H1 (cell line): ENCODE measurements around the gene SHC3. TPM values are rescaled to one million over a fixed set of nuclear protein-coding genes. Genes with fewer than 3 reads are reported as not detected.

Experiments used
- CTCF ChIA-PET: fragments of 300-600 bp; sonication (Branson Sonifier 250); formaldehyde crosslinking; loops from one replicate; lab custom pipeline; 2021; ENCODE audit not compliant: partially characterized antibody; lab: Charles Lee
- POLR2A ChIA-PET: fragments of 300-600 bp; sonication (Branson Sonifier 250); formaldehyde crosslinking; loops from one replicate; lab custom pipeline; 2021; ENCODE audit warnings: inconsistent platforms; ENCODE audit not compliant: partially characterized antibody; lab: Charles Lee
- DNase-seq, 2 experiments: peaks; one replicate each; pipeline versions ENCODE4 v3.0.0 to v3.0.0-alpha.2; 2010 to 2022; ENCODE audit warnings: low spot score in 2 of 2, low read depth in 1 of 2, mixed read lengths in 1 of 2
- FAIRE-seq: peaks from 2 replicates; lab custom pipeline; 2011; peaks lifted over from hg19 to GRCh38; lab: Jason Lieb, UNC
- H2AFZ ChIP-seq: 2 replicates; pipeline ENCODE4 v1.8.1; 2012; ENCODE audit warnings: low read length, inconsistent platforms
- H2AK5ac ChIP-seq: 2 replicates; pipeline ENCODE4 v1.6.1; 2013; ENCODE audit warnings: low read depth, low read length
- H2BK120ac ChIP-seq: replicated peaks from 2 replicates; pipeline ENCODE3; 2013; ENCODE audit warnings: low read depth, low read length, inconsistent platforms
- H2BK12ac ChIP-seq: 2 replicates; pipeline ENCODE4 v1.6.1; 2013; ENCODE audit warnings: low read depth, low read length
- H2BK15ac ChIP-seq: 2 replicates; pipeline ENCODE4 v1.6.1; 2013; ENCODE audit warnings: low read length
- H2BK20ac ChIP-seq: 2 replicates; pipeline ENCODE4 v1.6.1; 2013; ENCODE audit warnings: low read length
- H2BK5ac ChIP-seq: 2 replicates; pipeline ENCODE4 v1.6.1; 2013; ENCODE audit warnings: low read depth, low read length
- H3K14ac ChIP-seq: 2 replicates; pipeline ENCODE4 v1.6.1; 2013; ENCODE audit warnings: inconsistent platforms; ENCODE audit not compliant: insufficient read length
- H3K18ac ChIP-seq: 2 replicates; pipeline ENCODE4 v1.6.1; 2013; ENCODE audit warnings: low read length; ENCODE audit errors: extremely low read depth
- H3K23ac ChIP-seq: 2 replicates; pipeline ENCODE4 v1.6.1; 2013; ENCODE audit warnings: inconsistent platforms; ENCODE audit not compliant: insufficient read length
- H3K23me2 ChIP-seq: 2 replicates; pipeline ENCODE4 v1.6.1; 2013; ENCODE audit warnings: low read depth, low read length
- H3K27ac ChIP-seq: 2 replicates; pipeline ENCODE4 v1.6.1; 2011; ENCODE audit warnings: low read depth, low read length, inconsistent platforms
- H3K27me3 ChIP-seq, 4 experiments: replicated peaks in 1 of 4; 1 replicate in 1 of 4; 2 replicates in 3 of 4; pipeline versions ENCODE4 v1.6.1 to v1.8.1; 2011 to 2013; ENCODE audit warnings: low read length in 3 of 4, mild to moderate bottlenecking in 3 of 4, inconsistent platforms in 2 of 4, mixed read lengths in 2 of 4, moderate library complexity in 1 of 4; ENCODE audit not compliant: control insufficient read depth in 3 of 4, insufficient read depth in 3 of 4; ENCODE audit errors: extremely low read depth in 1 of 4
- H3K36me3 ChIP-seq, 4 experiments: 2 replicates each; pipeline versions ENCODE4 v1.6.1 to v1.8.1; 2011 to 2013; ENCODE audit warnings: mild to moderate bottlenecking in 4 of 4, low read length in 3 of 4, moderate library complexity in 2 of 4, control low read depth in 1 of 4, inconsistent platforms in 1 of 4; ENCODE audit not compliant: insufficient read depth in 4 of 4, control insufficient read depth in 2 of 4
- H3K4ac ChIP-seq: replicated peaks from 2 replicates; pipeline ENCODE3; 2013; ENCODE audit warnings: low read length, low read depth, mixed read lengths, inconsistent platforms; ENCODE audit not compliant: insufficient read length
- H3K4me1 ChIP-seq, 4 experiments: replicated peaks in 1 of 4; 1 replicate in 1 of 4; 2 replicates in 3 of 4; pipeline versions ENCODE4 v1.6.1 to v1.8.1; 2011 to 2013; ENCODE audit warnings: low read length in 3 of 4, inconsistent platforms in 2 of 4, mixed read lengths in 1 of 4; ENCODE audit not compliant: insufficient read depth in 4 of 4, control insufficient read depth in 3 of 4
- H3K4me2 ChIP-seq, 2 experiments: 2 replicates each; pipeline versions ENCODE4 v1.6.1 to v1.8.1; 2011 to 2013; ENCODE audit warnings: low read depth in 2 of 2, low read length in 2 of 2, control low read depth in 1 of 2, inconsistent platforms in 1 of 2, mild to moderate bottlenecking in 1 of 2; ENCODE audit not compliant: insufficient read depth in 1 of 2
- H3K4me3 ChIP-seq, 4 experiments: fragments of 200-600, 300-600 bp in 1 of 4; sonication (generic), shearing (Covaris generic), sonication (Bioruptor Twin) in 1 of 4; 2 replicates each; pipeline versions ENCODE4 v1.5.1 to v1.8.1; 2011 to 2016; ENCODE audit warnings: low read length in 4 of 4, low read depth in 3 of 4, control low read depth in 2 of 4, inconsistent platforms in 2 of 4, mild to moderate bottlenecking in 2 of 4, mixed read lengths in 1 of 4, moderate library complexity in 1 of 4; ENCODE audit not compliant: insufficient read depth in 2 of 4; ENCODE audit errors: extremely low read depth in 1 of 4
- H3K56ac ChIP-seq: replicated peaks from 2 replicates; pipeline ENCODE3; 2013; ENCODE audit warnings: low read depth, mild to moderate bottlenecking, mixed read lengths, low read length, inconsistent platforms; ENCODE audit not compliant: insufficient read length
- H3K79me1 ChIP-seq: 2 replicates; pipeline ENCODE4 v1.6.1; 2013; ENCODE audit warnings: low read depth, low read length, control low read depth
- H3K79me2 ChIP-seq, 2 experiments: 2 replicates each; pipeline versions ENCODE4 v1.6.1 to v1.8.1; 2012 to 2013; ENCODE audit warnings: low read length in 2 of 2, mild to moderate bottlenecking in 2 of 2, inconsistent platforms in 1 of 2; ENCODE audit not compliant: insufficient read depth in 2 of 2, control insufficient read depth in 1 of 2
- H3K9ac ChIP-seq, 4 experiments: replicated peaks in 1 of 4; 1 replicate in 1 of 4; 2 replicates in 3 of 4; pipeline versions ENCODE4 v1.6.1 to v1.8.1; 2011 to 2013; ENCODE audit warnings: low read depth in 3 of 4, low read length in 3 of 4, control low read depth in 2 of 4, mild to moderate bottlenecking in 2 of 4, moderate library complexity in 2 of 4, inconsistent platforms in 1 of 4; ENCODE audit errors: extremely low read depth in 1 of 4
- H3K9me3 ChIP-seq, 2 experiments: 2 replicates each; pipeline versions ENCODE4 v1.6.1 to v1.8.1; 2012 to 2013; ENCODE audit warnings: mild to moderate bottlenecking in 2 of 2, moderate library complexity in 2 of 2, control low read depth in 1 of 2, inconsistent platforms in 1 of 2, low read depth in 1 of 2, low read length in 1 of 2, mixed read lengths in 1 of 2; ENCODE audit not compliant: insufficient read depth in 2 of 2
- H4K20me1 ChIP-seq, 2 experiments: replicated peaks in 1 of 2; 2 replicates each; pipeline versions ENCODE3 to v1.8.1; 2011 to 2013; ENCODE audit warnings: inconsistent platforms in 2 of 2, low read length in 2 of 2, mild to moderate bottlenecking in 1 of 2; ENCODE audit not compliant: insufficient read depth in 2 of 2, control insufficient read depth in 1 of 2
- H4K5ac ChIP-seq: 2 replicates; pipeline ENCODE4 v1.6.1; 2013; ENCODE audit warnings: low read length, low read depth, mixed read lengths, inconsistent platforms; ENCODE audit not compliant: insufficient read length
- H4K8ac ChIP-seq: 2 replicates; pipeline ENCODE4 v1.8.0; 2013; ENCODE audit warnings: mild to moderate bottlenecking, moderate library complexity, low read length, inconsistent platforms; ENCODE audit not compliant: insufficient read depth; ENCODE audit errors: extremely low read depth
- H4K91ac ChIP-seq: replicated peaks from 2 replicates; pipeline ENCODE3; 2013; ENCODE audit warnings: low read length, mixed read lengths, inconsistent platforms; ENCODE audit not compliant: insufficient read length
- CBX8 ChIP-seq: fragments of 300-800, 300-1000 bp; sonication (generic); IDR thresholded peaks from 2 replicates; pipeline ENCODE4 v1.7.1; 2016; ENCODE audit warnings: low read depth, low read length, borderline replicate concordance
- CTBP2 ChIP-seq: IDR thresholded peaks from 2 replicates; pipeline ENCODE4 v1.7.0; 2011; ENCODE audit warnings: borderline replicate concordance, mild to moderate bottlenecking, moderate library complexity, mixed read lengths, low read length; ENCODE audit not compliant: insufficient read depth, insufficient read length
- EGR1 ChIP-seq: IDR thresholded peaks from 2 replicates; pipeline ENCODE4 v1.6.1; 2011; ENCODE audit warnings: low read depth, low read length, borderline replicate concordance
- POLR2A ChIP-seq, 2 experiments: IDR thresholded peaks; 1 replicate in 1 of 2; 2 replicates in 1 of 2; pipeline ENCODE4 v1.6.1; 2011; ENCODE audit warnings: low read depth in 2 of 2, low read length in 2 of 2, mild to moderate bottlenecking in 2 of 2; ENCODE audit errors: control extremely low read depth in 1 of 2
- RNF2 ChIP-seq: fragments of 200-900, 300-1000 bp; sonication (generic); IDR thresholded peaks from 2 replicates; pipeline ENCODE4 v1.7.1; 2016; ENCODE audit warnings: borderline replicate concordance, low read depth, mild to moderate bottlenecking, antibody characterized with exemption, low read length; ENCODE audit not compliant: poor library complexity, severe bottlenecking; ENCODE audit errors: missing control alignments
- SAP30 ChIP-seq: fragments of 300-600 bp; sonication (generic); IDR thresholded peaks from 2 replicates; pipeline ENCODE4 v1.7.1; 2012; ENCODE audit warnings: low read length, moderate library complexity, mild to moderate bottlenecking, inconsistent platforms; ENCODE audit not compliant: insufficient read depth, insufficient replicate concordance
- SIX5 ChIP-seq: IDR thresholded peaks from 2 replicates; pipeline ENCODE4 v1.6.1; 2011; ENCODE audit warnings: mild to moderate bottlenecking, low read depth, low read length
- SP1 ChIP-seq: IDR thresholded peaks from 2 replicates; pipeline ENCODE4 v1.6.1; 2011; ENCODE audit warnings: low read depth, low read length
- SRF ChIP-seq: IDR thresholded peaks from 2 replicates; pipeline ENCODE4 v1.6.1; 2011; ENCODE audit warnings: mild to moderate bottlenecking, low read depth, low read length, moderate library complexity
- TAF7 ChIP-seq: optimal IDR thresholded peaks from 2 replicates; pipeline ENCODE3; 2011; ENCODE audit warnings: low read depth, mild to moderate bottlenecking, inconsistent platforms, low read length, moderate library complexity, borderline replicate concordance
- TEAD4 ChIP-seq: IDR thresholded peaks from 2 replicates; pipeline ENCODE4 v1.6.1; 2012; ENCODE audit warnings: low read depth, low read length, inconsistent platforms, mixed read lengths
- YY1 ChIP-seq: IDR thresholded peaks from 2 replicates; pipeline ENCODE4 v1.6.1; 2011; ENCODE audit warnings: low read depth, mild to moderate bottlenecking, low read length
- WGBS, 2 experiments: shearing (Covaris generic) in 1 of 2; methylation state at CpG; one replicate each; pipeline versions ENCODE4 v1.1.6 to v1.1.7; 2013 to 2015; ENCODE audit warnings: low lambda C conversion rate in 2 of 2, mixed read lengths in 2 of 2, inconsistent platforms in 1 of 2, low coverage in 1 of 2, missing lambda C conversion rate in 1 of 2; ENCODE audit not compliant: insufficient replicate concordance in 2 of 2, insufficient coverage in 1 of 2, insufficient read length in 1 of 2; ENCODE audit errors: extremely low coverage in 1 of 2, missing lambda C conversion rate in 1 of 2; 5-methylcytosine and 5-hydroxymethylcytosine counted together
- polyA plus RNA-seq, 7 experiments: library from polyadenylated mRNA; depleted of rRNA in 3 of 7; stranded (reverse) in 5 of 7; unstranded in 2 of 7; fragments of >200 nt in 5 of 7; fragments of 200-250 nt in 2 of 7; gene quantifications; 1 replicate in 5 of 7; 2 replicates in 1 of 7; 4 replicates in 1 of 7; pipeline versions ENCODE4 v1.2.1 to v1.2.3, GENCODE V29; 2011 to 2013; ENCODE audit warnings: missing spikeins in 2 of 7, mixed read lengths in 2 of 7
- total RNA-seq: library from RNA; stranded (reverse); fragmentation: NEBNext Ultra II Directional; extraction: Animal tissue kit (Norgen Biotek cat#: 25700); gene quantifications from 2 replicates; pipeline ENCODE4 v1.2.1, GENCODE V29; 2021
- TF ChIP-seq, protein P1 (sequence below): IDR thresholded peaks from 2 replicates; pipeline ENCODE4 v1.6.1; 2012; ENCODE audit warnings: inconsistent platforms
- TF ChIP-seq, protein P2 (sequence below): IDR thresholded peaks from 2 replicates; pipeline ENCODE4 v1.6.1; 2011; ENCODE audit warnings: low read depth, mild to moderate bottlenecking, low read length; ENCODE audit not compliant: insufficient read depth

The SHC3 gene
- total and polyA plus RNA-seq, 2 of the 8 experiments (the other 6 are each of a cell fraction or from before 2014, with no cell fraction given), result 1.4 to 7.1 TPM

DNA sequence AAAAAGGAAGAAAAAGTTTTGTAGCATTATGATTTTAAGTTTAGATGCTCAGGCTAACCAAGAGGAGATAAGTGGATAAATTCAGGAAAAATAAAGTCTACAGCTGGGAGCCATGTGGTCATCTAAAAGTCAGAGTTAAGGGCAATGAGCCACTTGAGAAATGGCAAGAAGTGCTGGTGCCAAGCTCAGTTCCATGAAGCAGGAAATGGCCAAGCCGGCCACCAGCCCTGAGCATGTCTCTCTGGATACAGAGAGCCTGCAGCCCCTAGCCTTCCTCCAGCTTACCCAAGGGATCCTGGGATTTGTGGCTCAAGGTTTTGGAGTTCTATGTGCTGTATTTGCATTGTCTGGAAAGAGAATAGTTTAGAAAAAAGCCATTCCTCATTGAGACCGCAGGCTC is 199.6 kb downstream of the SHC3 start:
- Histone ChIP-seq H3K9ac (no peak overlapping the region), H2BK5ac (no peak overlapping the region), H4K8ac (no peak overlapping the region), H2AK5ac (no peak overlapping the region), H3K56ac (no peak overlapping the region), H3K18ac (no peak overlapping the region), H4K20me1 (peaks cover 0 to 5% of the 10 kb centered on the region in 2 experiments), H2BK20ac (no peak overlapping the region), H2BK120ac (no peak overlapping the region), H3K79me2 (peaks cover 0 to under 1% of the 10 kb centered on the region in 2 experiments; a peak in 1 of 4 replicates), H3K79me1 (no peaks in the 10 kb centered on the region), H3K4ac (no peak overlapping the region), H3K14ac (no peak overlapping the region), H3K9me3 (peaks cover 2 to 9% of the 10 kb centered on the region in 2 experiments; a peak in 2 of 4 replicates), H4K91ac (no peak overlapping the region), H3K4me2 (no peak overlapping the region), H3K23ac (no peak overlapping the region), H3K27ac (no peak overlapping the region), H2AFZ (no peak overlapping the region), H2BK15ac (no peak overlapping the region), H3K4me3 (no peak overlapping the region), H4K5ac (no peak overlapping the region), H3K36me3 (peaks cover 0 to 2% (median 0%) of the 10 kb centered on the region in 4 experiments; a peak in 1 of 8 replicates), H3K23me2 (peaks cover 4% of the 10 kb centered on the region; the same call in 1 of the 2 replicates), H2BK12ac (no peak overlapping the region), H3K4me1 (no peaks in the 10 kb centered on the region), H3K27me3 (no peaks in the 10 kb centered on the region)
- POLR2A ChIA-PET, result no interaction called here
- no peak for DNase-seq
- FAIRE-seq, result no peak
- WGBS, 2 experiments, result 97% methylated on average over 2 of the region's 2 CpGs; no CpG with 5 or more reads in 1 of the 2 experiments
- CTCF ChIA-PET, result no interaction called here
- TF ChIP-seq RNF2 (no peak), SRF (no peak), SIX5 (no peak), SAP30 (no peak), YY1 (no peak), TAF7 (no peak), CBX8 (no peak), CTBP2 (no peak), EGR1 (no peak), POLR2A (IDR thresholded peaks at IDR 0.05; ENCODE audit: control extremely low read depth in 1 of 2, low read depth in 2 of 2, low read length in 2 of 2) (no peak), TEAD4 (no peak), SP1 (no peak)
- TF ChIP-seq, protein P1, sequence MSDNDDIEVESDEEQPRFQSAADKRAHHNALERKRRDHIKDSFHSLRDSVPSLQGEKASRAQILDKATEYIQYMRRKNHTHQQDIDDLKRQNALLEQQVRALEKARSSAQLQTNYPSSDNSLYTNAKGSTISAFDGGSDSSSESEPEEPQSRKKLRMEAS, result no peak
- TF ChIP-seq, protein P2, sequence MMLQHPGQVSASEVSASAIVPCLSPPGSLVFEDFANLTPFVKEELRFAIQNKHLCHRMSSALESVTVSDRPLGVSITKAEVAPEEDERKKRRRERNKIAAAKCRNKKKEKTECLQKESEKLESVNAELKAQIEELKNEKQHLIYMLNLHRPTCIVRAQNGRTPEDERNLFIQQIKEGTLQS, result no peak
